IMR-90 (cell line): ENCODE results near the gene ZNF366. TPM values are rescaled to one million over a fixed set of nuclear protein-coding genes. Genes with fewer than 3 reads are reported as not detected.

Experiments
- ATAC-seq: fragments of 200-7000 bp; cut with Tn5 transposase; 2 replicates; pipeline ENCODE4 v1.9.1; 2020; ENCODE audit warnings: low read depth, mild to moderate bottlenecking, moderate library complexity
- BruUV-seq: library from RNA; stranded (reverse); fragments of 400-500 nt; replicated peaks from 2 replicates; lab custom pipeline; 2021; lab: Mats Ljungman, UMichigan
- CTCF ChIA-PET: fragments of 300-600 bp; formaldehyde crosslinking; extraction: SDS; loops from one replicate; lab custom pipeline; 2021; ENCODE audit warnings: antibody characterized with exemption; lab: Yijun Ruan, JAX
- POLR2A ChIA-PET: fragments of 300-600 bp; sonication (Branson Sonifier 250); formaldehyde crosslinking; loops from one replicate; lab custom pipeline; 2022; ENCODE audit warnings: antibody characterized with exemption; ENCODE audit not compliant: unreplicated experiment; lab: Charles Lee
- DNase-seq: peaks from one replicate; pipeline ENCODE4 v3.0.0; 2013
- H2AFZ ChIP-seq: replicated peaks from 2 replicates; pipeline ENCODE3; 2013; ENCODE audit warnings: low read length, mild to moderate bottlenecking; ENCODE audit not compliant: poor library complexity
- H2AK5ac ChIP-seq: 2 replicates; pipeline ENCODE4 v1.6.1; 2013; ENCODE audit warnings: low read depth, low read length, inconsistent platforms
- H2AK9ac ChIP-seq: replicated peaks from 2 replicates; pipeline ENCODE3; 2013; ENCODE audit warnings: mild to moderate bottlenecking, low read depth, low read length, moderate library complexity; ENCODE audit not compliant: poor library complexity
- H2BK120ac ChIP-seq: 2 replicates; pipeline ENCODE4 v1.6.1; 2013; ENCODE audit warnings: low read depth, low read length, inconsistent platforms
- H2BK15ac ChIP-seq: 3 replicates; pipeline ENCODE4 v1.6.1; 2013; ENCODE audit warnings: low read depth, low read length, inconsistent platforms
- H2BK20ac ChIP-seq: 2 replicates; pipeline ENCODE4 v1.6.1; 2013; ENCODE audit warnings: low read depth, mild to moderate bottlenecking, inconsistent platforms, low read length, moderate library complexity
- H2BK5ac ChIP-seq: 2 replicates; pipeline ENCODE4 v1.6.1; 2013; ENCODE audit warnings: mild to moderate bottlenecking, low read depth, low read length, inconsistent platforms; ENCODE audit not compliant: poor library complexity, severe bottlenecking
- H3K14ac ChIP-seq: replicated peaks from 2 replicates; pipeline ENCODE4 v1.6.1; 2013; ENCODE audit warnings: low read depth, low read length, inconsistent platforms
- H3K18ac ChIP-seq: 2 replicates; pipeline ENCODE4 v1.6.1; 2013; ENCODE audit warnings: low read depth, low read length, control low read depth
- H3K23ac ChIP-seq: 2 replicates; pipeline ENCODE4 v1.6.1; 2013; ENCODE audit warnings: low read depth, low read length, inconsistent platforms
- H3K27ac ChIP-seq: 2 replicates; pipeline ENCODE4 v1.5.1; 2013; ENCODE audit warnings: mild to moderate bottlenecking, control low read depth, low read length; ENCODE audit not compliant: insufficient read depth
- H3K27me3 ChIP-seq: 2 replicates; pipeline ENCODE4 v1.6.1; 2013; ENCODE audit warnings: low read length; ENCODE audit not compliant: control insufficient read depth, insufficient read depth
- H3K36me3 ChIP-seq: 2 replicates; pipeline ENCODE4 v1.6.1; 2013; ENCODE audit warnings: low read length, mixed read lengths; ENCODE audit not compliant: control insufficient read depth, insufficient read depth
- H3K4ac ChIP-seq: 2 replicates; pipeline ENCODE4 v1.6.1; 2013; ENCODE audit warnings: low read depth, low read length, inconsistent platforms
- H3K4me1 ChIP-seq: 2 replicates; pipeline ENCODE4 v1.6.1; 2013; ENCODE audit warnings: low read length, mixed read lengths; ENCODE audit not compliant: control insufficient read depth, insufficient read depth
- H3K4me2 ChIP-seq: 2 replicates; pipeline ENCODE4 v1.6.1; 2013; ENCODE audit warnings: low read depth, mild to moderate bottlenecking, control low read depth, low read length, moderate library complexity
- H3K4me3 ChIP-seq: 2 replicates; pipeline ENCODE4 v1.5.1; 2013; ENCODE audit warnings: low read depth, mild to moderate bottlenecking, control low read depth, low read length, moderate library complexity; ENCODE audit not compliant: insufficient read depth
- H3K56ac ChIP-seq: 2 replicates; pipeline ENCODE4 v1.6.1; 2013; ENCODE audit warnings: low read length, inconsistent platforms; ENCODE audit not compliant: insufficient read depth; ENCODE audit errors: extremely low read depth
- H3K79me1 ChIP-seq, 2 experiments: 2 replicates each; pipeline ENCODE4 v1.6.1; 2013; ENCODE audit warnings: low read length in 2 of 2, inconsistent platforms in 1 of 2, low read depth in 1 of 2
- H3K9ac ChIP-seq: 2 replicates; pipeline ENCODE4 v1.6.1; 2013; ENCODE audit warnings: low read depth, low read length, control low read depth
- H3K9me1 ChIP-seq: 2 replicates; pipeline ENCODE4 v1.6.1; 2013; ENCODE audit warnings: low read length, inconsistent platforms; ENCODE audit not compliant: insufficient read depth
- H3K9me3 ChIP-seq: 2 replicates; pipeline ENCODE4 v1.6.1; 2013; ENCODE audit warnings: low read length; ENCODE audit not compliant: control insufficient read depth, insufficient read depth
- H4K20me1 ChIP-seq: 2 replicates; pipeline ENCODE4 v1.6.1; 2013; ENCODE audit warnings: low read length, inconsistent platforms; ENCODE audit not compliant: insufficient read depth
- H4K5ac ChIP-seq: 2 replicates; pipeline ENCODE4 v1.6.1; 2013; ENCODE audit warnings: mild to moderate bottlenecking, low read depth, low read length, control low read depth
- H4K8ac ChIP-seq, 2 experiments: 2 replicates each; pipeline ENCODE4 v1.6.1; 2013; ENCODE audit warnings: low read depth in 2 of 2, low read length in 2 of 2, control low read depth in 1 of 2, inconsistent platforms in 1 of 2
- H4K91ac ChIP-seq: 2 replicates; pipeline ENCODE4 v1.6.1; 2013; ENCODE audit warnings: low read depth, low read length, inconsistent platforms; ENCODE audit not compliant: insufficient read depth
- BHLHE40 ChIP-seq: fragments of 150-350 bp; IDR thresholded peaks from 2 replicates; pipeline ENCODE4 v1.6.1; 2016; ENCODE audit warnings: mild to moderate bottlenecking, low read depth, low read length
- CEBPB ChIP-seq: IDR thresholded peaks from 2 replicates; pipeline ENCODE4 v1.6.1; 2012; ENCODE audit warnings: low read depth, low read length, improper control_type of control experiment
- CHD1 ChIP-seq: IDR thresholded peaks from 2 replicates; pipeline ENCODE4 v1.6.1; 2012; ENCODE audit warnings: low read depth, low read length, improper control_type of control experiment
- ELK1 ChIP-seq: fragments of 150-350 bp; IDR thresholded peaks from 2 replicates; pipeline ENCODE4 v1.6.1; 2016; ENCODE audit warnings: low read depth, mild to moderate bottlenecking, low read length, moderate library complexity, borderline replicate concordance
- FOS ChIP-seq: fragments of 150-350 bp; IDR thresholded peaks from 2 replicates; pipeline ENCODE4 v1.6.1; 2016; ENCODE audit warnings: low read depth, low read length
- MAFK ChIP-seq: IDR thresholded peaks from 2 replicates; pipeline ENCODE4 v1.6.1; 2012; ENCODE audit warnings: low read depth, low read length, improper control_type of control experiment
- MAZ ChIP-seq: IDR thresholded peaks from 2 replicates; pipeline ENCODE4 v1.6.1; 2012; ENCODE audit warnings: low read depth, mild to moderate bottlenecking, low read length, improper control_type of control experiment, moderate library complexity, borderline replicate concordance
- MXI1 ChIP-seq: IDR thresholded peaks from 2 replicates; pipeline ENCODE4 v1.6.1; 2012; ENCODE audit warnings: low read depth, mild to moderate bottlenecking, low read length, moderate library complexity, borderline replicate concordance
- NFE2L2 ChIP-seq: fragments of 150-350 bp; IDR thresholded peaks from 2 replicates; pipeline ENCODE4 v1.6.1; 2016; ENCODE audit warnings: low read depth, mild to moderate bottlenecking, low read length
- POLR2A ChIP-seq: IDR thresholded peaks from 2 replicates; pipeline ENCODE4 v1.6.1; 2012; ENCODE audit warnings: mild to moderate bottlenecking, low read depth, low read length
- RAD21 ChIP-seq: IDR thresholded peaks from 2 replicates; pipeline ENCODE4 v1.6.1; 2012; ENCODE audit warnings: low read length, improper control_type of control experiment
- RCOR1 ChIP-seq: IDR thresholded peaks from 2 replicates; pipeline ENCODE4 v1.6.1; 2012; ENCODE audit warnings: mild to moderate bottlenecking, low read length, improper control_type of control experiment; ENCODE audit not compliant: insufficient replicate concordance
- RFX5 ChIP-seq: IDR thresholded peaks from 2 replicates; pipeline ENCODE4 v1.8.0; 2012; ENCODE audit warnings: low read depth, mild to moderate bottlenecking, low read length, moderate library complexity
- SMC3 ChIP-seq: fragments of 150-350 bp; IDR thresholded peaks from 2 replicates; pipeline ENCODE4 v1.6.1; 2016; ENCODE audit warnings: low read depth, mild to moderate bottlenecking, antibody characterized with exemption, low read length, moderate library complexity
- WGBS, 2 experiments: methylation state at CpG; one replicate each; pipeline versions ENCODE4 v1.1.5 to v1.1.7; 2013; ENCODE audit warnings: missing lambda C conversion rate in 2 of 2; ENCODE audit not compliant: insufficient read length in 1 of 2; ENCODE audit errors: extremely low coverage in 2 of 2; 5-methylcytosine and 5-hydroxymethylcytosine counted together
- dilution Hi-C: fragments of 300-500 bp; cut with HindIII; formaldehyde crosslinking; loops from one replicate; pipeline ENCODE4 v1.14.3; 2018; ENCODE audit warnings: low sequenced_read_pairs; ENCODE audit not compliant: unreplicated experiment
- in situ Hi-C: fragments of 300-500 bp; cut with MboI; formaldehyde crosslinking; loops from 3 replicates; pipeline ENCODE4 v1.14.3; 2019; ENCODE audit warnings: low sequenced_read_pairs, inconsistent platforms, mixed read lengths
- intact Hi-C: fragments of 100-400 bp; cut with micrococcal nuclease; formaldehyde crosslinking; loops from 2 replicates; pipeline ENCODE4 v1.10.0; 2022
- polyA plus RNA-seq, 3 experiments: library from polyadenylated mRNA; depleted of rRNA; stranded (reverse); fragments of >200 nt; gene quantifications; 2 replicates each; pipeline ENCODE4 v1.2.3, GENCODE V29; 2012; ENCODE audit warnings: low replicate concordance in 1 of 3
- total RNA-seq: library from RNA; depleted of rRNA; stranded (reverse); fragments of >200 nt; gene quantifications from 2 replicates; pipeline ENCODE4 v1.2.3, GENCODE V29; 2012
- TF ChIP-seq, protein P1 (sequence below): conservative IDR thresholded peaks from 2 replicates; pipeline ENCODE4 v1.5.1; 2012; ENCODE audit warnings: mild to moderate bottlenecking, low read depth, low read length, improper control_type of control experiment
- TF ChIP-seq, protein P2 (sequence below): fragments of 150-350 bp; IDR thresholded peaks from 2 replicates; pipeline ENCODE4 v1.6.1; 2017; ENCODE audit warnings: mild to moderate bottlenecking, antibody characterized with exemption, low read length, low read depth

ZNF366 gene
- total and polyA plus RNA-seq, 2 of the 4 experiments (the other 2 are of a cell fraction), result not detected

DNA sequence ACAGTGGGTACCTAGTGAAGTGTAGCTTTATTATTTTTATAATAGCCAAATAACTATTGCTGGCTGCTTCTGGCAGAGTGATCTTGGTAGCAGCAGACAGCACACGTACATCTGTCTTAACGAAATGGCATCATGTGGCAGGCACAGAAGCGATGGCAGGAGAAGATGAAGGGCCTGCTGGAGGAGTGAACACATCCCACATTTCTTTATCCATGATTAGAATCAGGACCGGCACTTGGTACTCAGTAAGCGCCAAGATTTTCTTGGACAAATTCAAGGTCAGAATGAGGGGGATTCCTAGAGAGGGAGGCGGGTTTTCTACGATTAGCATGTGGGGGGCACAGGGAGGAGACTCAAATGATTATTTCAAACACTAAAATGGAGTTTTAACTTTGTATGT, 23.0 kb upstream of the ZNF366 start:
- Histone ChIP-seq H4K5ac (no peak overlapping the region), H2BK20ac (no peak overlapping the region), H3K9me3 (no peaks in the 10 kb centered on the region), H3K23ac (0 out of 2 replicates have a peak overlapping the region, but pooled peaks have one; percentile 59), H4K20me1 (no peaks in the 10 kb centered on the region), H3K36me3 (no peaks in the 10 kb centered on the region), H3K4ac (no peak overlapping the region), H3K9ac (no peak overlapping the region), H3K4me2 (no peak overlapping the region), H3K79me1 (no peaks in the 10 kb centered on the region), H3K27me3 (no peaks in the 10 kb centered on the region), H4K91ac (no peak overlapping the region), H3K4me3 (no peak overlapping the region), H2AK9ac (no peak overlapping the region), H3K27ac (no peak overlapping the region), H3K4me1 (peaks cover 4% of the 10 kb centered on the region), H3K9me1 (no peaks in the 10 kb centered on the region), H3K18ac (no peak overlapping the region), H2BK15ac (no peak overlapping the region), H2BK120ac (no peak overlapping the region), H2BK5ac (no peak overlapping the region), H2AFZ (no peak overlapping the region), H4K8ac (no peak overlapping the region), H3K14ac (no peak overlapping the region), H2AK5ac (peak overlapping the region; percentile 58; the same call in 1 of the 2 replicates), H3K56ac (no peak overlapping the region)
- ChIA-PET CTCF (interaction anchor here (1.3 kb wide), 1 partner anchor 17 kb away, joined by 3 read pairs; no protein-coding TSS in a partner anchor), POLR2A (no interaction called here)
- no peak for ATAC-seq
- dilution Hi-C loops, result no loop called here
- in situ Hi-C loops, result no loop called here
- no TSS peak for BruUV-seq
- DNase-seq, result no peak
- TF ChIP-seq NFE2L2, result no peak
- TF ChIP-seq POLR2A, result no peak
- TF ChIP-seq RCOR1, result no peak
- TF ChIP-seq BHLHE40, result no peak
- TF ChIP-seq FOS, result no peak
- no peak for TF ChIP-seq ELK1
- no peak for TF ChIP-seq RFX5
- no peak for TF ChIP-seq SMC3
- no peak for TF ChIP-seq MXI1
- TF ChIP-seq CEBPB, result no peak
- TF ChIP-seq RAD21, result no peak
- no peak for TF ChIP-seq CHD1
- TF ChIP-seq, protein P1, sequence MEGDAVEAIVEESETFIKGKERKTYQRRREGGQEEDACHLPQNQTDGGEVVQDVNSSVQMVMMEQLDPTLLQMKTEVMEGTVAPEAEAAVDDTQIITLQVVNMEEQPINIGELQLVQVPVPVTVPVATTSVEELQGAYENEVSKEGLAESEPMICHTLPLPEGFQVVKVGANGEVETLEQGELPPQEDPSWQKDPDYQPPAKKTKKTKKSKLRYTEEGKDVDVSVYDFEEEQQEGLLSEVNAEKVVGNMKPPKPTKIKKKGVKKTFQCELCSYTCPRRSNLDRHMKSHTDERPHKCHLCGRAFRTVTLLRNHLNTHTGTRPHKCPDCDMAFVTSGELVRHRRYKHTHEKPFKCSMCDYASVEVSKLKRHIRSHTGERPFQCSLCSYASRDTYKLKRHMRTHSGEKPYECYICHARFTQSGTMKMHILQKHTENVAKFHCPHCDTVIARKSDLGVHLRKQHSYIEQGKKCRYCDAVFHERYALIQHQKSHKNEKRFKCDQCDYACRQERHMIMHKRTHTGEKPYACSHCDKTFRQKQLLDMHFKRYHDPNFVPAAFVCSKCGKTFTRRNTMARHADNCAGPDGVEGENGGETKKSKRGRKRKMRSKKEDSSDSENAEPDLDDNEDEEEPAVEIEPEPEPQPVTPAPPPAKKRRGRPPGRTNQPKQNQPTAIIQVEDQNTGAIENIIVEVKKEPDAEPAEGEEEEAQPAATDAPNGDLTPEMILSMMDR, result no peak
- TF ChIP-seq MAFK, result no peak
- no peak for TF ChIP-seq MAZ
- TF ChIP-seq, protein P2, sequence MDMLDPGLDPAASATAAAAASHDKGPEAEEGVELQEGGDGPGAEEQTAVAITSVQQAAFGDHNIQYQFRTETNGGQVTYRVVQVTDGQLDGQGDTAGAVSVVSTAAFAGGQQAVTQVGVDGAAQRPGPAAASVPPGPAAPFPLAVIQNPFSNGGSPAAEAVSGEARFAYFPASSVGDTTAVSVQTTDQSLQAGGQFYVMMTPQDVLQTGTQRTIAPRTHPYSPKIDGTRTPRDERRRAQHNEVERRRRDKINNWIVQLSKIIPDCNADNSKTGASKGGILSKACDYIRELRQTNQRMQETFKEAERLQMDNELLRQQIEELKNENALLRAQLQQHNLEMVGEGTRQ, result no peak
- intact Hi-C loops, result no loop called here
- no CpG with 5 or more reads among the region's 7 CpGs for WGBS, 2 experiments
